ENCODE data around the gene TUBGCP2.
"Not testable (repeated sequence)": the region's sequence is repeated elsewhere in the genome, so short reads cannot be mapped to it uniquely, and the experiment has no call there.

The TUBGCP2 gene

GRCh38 chr10:133242611-133243356 lies 65.9 kb downstream of the TUBGCP2 start:
- no peak for DNase-seq

GRCh38 chr10:133241501-133242205 lies 67.0 kb downstream of the TUBGCP2 start:
- DNase-seq = no peak

DNA sequence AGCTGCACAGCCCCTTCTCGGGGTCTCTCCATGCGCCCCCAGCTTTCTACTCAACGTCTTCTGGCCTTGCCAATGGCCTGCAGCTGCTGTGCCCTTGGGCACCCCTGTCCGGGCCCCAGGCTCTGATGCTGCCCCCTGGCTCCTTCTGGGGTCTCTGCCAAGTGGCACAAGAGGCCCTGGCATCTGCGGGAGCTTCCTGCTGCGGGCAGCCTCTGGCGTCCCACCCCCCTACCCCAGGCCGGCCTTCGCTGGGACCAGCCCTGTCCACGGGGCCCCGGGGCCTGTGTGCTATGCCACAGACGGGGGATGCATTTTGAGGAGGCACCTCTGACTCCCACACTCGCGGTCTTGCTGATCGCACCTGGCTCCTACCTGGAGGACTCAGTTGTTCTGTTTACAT lies 68.7 kb downstream of the TUBGCP2 start:
- DNase-seq = no peak

- DNase-seq = no peak
Measured at GRCh38 chr10:133238466-133238804, 70.2 kb downstream of the TUBGCP2 start.

DNA sequence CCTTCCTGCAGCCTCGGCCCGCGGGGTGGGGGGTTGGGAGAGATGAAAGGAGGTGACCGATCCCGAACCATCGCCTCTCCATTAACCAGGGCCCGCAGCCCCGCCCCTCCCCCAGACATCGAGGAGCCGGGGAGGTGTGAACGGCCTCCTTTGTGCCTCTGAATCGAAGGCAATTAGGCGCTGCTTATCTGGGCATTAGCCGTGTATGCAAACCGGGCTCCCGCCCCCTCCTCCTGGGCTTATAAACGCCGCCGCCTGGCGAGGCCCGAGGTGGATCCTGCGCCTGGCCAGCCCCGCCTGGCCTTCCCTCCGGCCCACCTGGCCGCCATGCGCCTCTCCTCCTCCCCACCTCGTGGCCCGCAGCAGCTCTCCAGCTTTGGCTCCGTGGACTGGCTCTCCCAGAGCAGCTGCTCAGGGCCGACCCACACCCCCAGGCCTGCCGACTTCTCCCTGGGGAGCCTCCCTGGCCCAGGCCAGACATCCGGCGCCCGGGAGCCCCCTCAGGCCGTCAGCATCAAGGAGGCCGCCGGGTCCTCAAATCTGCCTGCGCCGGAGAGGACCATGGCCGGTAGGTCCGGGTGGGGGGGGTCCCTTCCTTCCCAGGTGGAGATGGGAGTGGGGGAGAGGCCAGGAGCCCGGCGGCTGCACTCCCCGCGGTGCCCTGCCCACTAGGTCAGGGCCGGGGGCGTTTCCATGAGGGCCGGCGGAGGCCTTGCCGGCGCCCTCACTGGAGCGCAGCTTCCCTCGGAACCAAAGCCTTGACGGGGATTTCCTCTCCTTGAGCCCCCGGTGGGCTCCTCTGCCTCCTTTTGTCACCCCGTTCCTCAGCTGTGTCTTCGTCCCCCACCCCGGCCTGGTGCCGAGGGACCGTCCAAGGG lies 70.8 kb downstream of the TUBGCP2 start, which contains the start of gene VENTX:
Gene VENTX, plus strand, starts transcription at position 268 of the 878 bp plus-strand sequence. Its CDS starts 60 bp downstream, at position 328.
- DNase-seq = no peak

DNA sequence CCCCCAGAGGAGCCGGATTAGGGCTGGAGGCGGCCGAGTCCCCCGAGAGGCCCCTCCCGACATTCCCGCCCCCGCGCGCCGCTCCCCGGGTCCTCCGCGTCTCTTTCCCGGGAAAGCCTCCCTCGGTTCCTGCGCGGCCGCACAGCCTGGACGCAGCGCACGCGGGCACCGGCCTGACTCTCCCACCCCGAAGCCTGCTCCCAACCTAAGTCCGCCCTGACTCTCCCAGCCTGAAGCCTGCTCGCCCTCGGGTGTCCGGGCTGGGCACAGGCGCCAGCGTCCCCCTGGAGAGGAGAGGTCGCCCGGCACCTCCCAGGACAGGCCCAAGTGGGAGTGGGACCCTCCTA lies 71.5 kb downstream of the TUBGCP2 start:
- DNase-seq = no peak

DNA sequence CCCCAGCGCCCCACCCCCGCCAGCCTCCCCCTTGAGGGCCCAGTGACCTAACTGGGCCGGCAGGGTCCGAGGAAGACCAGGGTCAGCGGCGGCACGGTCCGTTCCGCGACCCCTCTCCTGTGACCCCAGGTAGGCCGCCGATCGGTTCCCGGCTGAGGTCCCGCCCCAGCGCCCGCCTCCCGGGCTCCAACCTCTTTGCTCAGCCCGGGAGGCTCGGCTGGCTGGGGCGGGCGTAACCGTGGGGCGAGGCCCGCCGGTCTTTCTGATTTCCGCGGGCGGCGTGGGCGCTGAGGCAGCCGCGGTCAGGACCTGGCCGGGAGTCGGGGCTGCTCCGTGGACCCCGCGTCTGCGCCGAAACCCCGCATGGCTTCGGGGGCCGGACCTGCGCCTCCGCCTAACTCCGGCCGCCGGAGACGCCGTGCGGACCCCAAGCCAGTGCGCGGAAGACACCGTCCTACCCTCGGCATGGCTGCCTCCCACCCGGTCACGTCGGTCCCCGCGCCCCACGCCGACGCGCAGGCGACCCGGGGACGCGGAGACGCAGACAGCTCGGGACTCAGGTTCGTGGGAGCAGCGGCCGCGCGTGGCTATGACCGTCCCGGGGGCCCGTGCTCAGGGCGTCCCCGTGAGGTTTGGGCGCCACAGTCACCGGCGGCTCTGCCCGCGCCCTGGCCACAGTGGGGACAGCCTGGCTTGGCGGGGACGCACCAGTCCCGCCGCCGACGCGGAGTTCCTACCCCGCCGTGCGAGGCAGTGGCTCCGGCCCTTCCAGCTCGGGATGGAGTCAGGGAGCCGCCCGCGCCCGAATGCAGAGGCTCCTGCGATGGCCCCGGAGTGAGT lies 72.1 kb downstream of the TUBGCP2 start:
- no peak for DNase-seq

GRCh38 chr10:133235932-133236331 lies 72.7 kb downstream of the TUBGCP2 start:
- DNase-seq = no peak

GRCh38 chr10:133235265-133235855 lies 73.3 kb downstream of the TUBGCP2 start:
- no peak for DNase-seq

DNA sequence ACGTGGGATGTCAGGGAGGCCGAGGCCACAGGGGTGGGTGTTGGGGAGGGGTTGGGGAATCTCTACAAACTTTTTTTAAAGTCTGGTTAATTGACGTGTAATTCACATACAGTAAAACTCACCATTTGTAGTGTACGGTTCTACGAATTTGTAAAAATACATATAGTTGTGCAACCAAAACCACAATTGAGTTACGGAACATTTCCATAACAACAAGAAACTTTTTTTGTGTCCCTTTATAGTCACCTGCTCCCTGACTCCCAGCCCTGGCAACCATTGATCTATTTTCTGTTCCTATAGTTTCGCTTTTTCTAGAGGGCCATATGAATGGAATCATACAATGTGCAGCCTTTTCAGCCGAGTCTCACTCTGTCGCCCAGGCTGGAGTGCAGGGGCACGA lies 73.9 kb downstream of the TUBGCP2 start:
- DNase-seq = not testable (repeated sequence)

GRCh38 chr10:133231946-133232574 lies 76.6 kb downstream of the TUBGCP2 start:
- DNase-seq = no peak

DNA sequence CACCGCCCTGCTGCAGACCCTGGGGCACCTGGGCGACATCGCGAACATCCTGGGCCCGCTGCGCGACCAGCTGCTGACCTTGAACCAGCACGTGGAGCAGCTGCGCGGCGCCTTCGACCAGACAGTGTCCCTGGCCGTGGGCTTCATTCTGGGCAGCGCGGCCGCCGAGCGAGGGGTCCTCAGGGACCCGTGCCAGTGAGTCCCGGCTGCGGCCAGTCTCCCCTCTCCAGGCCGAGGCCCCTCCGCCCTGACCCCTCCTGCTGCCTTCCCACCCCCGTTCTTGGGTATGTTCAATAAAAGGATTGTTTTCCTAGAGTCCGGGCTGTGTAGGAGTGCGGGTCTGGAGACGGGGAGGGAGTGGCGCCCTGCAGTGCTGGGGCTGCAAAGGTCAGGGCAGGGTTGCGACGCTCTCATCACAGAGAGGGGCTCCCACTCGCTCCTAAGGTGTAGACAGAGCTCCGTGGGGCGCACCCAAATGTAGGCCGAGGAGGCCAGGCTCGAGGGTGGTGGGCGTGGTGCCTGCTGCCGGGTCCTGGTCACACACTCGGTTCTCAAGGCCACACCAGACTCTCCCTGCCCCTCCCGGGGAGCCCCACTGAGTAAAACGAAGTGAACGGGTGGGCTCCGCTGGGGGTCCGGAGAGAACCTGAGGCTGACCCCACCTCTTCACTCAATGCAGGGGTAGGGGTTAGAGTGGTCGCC lies 77.3 kb downstream of the TUBGCP2 start:
- no peak for DNase-seq

DNA sequence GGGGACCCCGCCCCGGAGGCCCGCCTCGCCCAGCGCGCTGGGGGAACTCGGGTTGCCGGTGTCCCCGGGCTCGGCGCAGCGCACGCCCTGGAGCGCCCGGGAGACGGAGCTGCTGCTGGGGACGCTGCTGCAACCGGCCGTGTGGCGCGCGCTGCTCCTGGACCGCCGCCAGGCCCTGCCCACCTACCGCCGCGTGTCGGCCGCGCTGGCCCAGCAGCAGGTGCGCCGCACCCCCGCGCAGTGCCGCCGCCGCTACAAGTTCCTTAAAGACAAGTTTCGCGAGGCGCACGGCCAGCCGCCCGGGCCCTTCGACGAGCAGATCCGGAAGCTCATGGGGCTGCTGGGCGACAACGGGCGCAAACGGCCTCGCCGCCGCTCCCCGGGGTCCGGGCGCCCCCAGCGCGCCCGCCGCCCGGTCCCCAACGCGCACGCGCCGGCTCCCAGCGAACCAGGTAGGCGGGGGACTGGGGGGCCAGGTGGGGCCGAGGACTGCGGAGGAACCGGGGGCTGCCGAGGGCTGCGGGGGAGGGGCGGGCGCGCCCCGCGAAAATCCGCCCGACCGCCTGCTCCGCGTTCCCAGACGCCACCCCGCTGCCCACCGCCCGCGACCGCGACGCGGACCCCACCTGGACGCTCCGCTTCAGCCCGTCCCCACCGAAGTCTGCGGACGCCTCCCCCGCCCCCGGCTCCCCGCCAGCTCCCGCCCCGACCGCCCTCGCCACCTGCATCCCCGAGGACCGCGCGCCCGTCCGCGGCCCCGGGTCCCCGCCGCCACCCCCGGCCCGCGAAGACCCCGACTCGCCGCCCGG lies 78.1 kb downstream of the TUBGCP2 start:
- DNase-seq = no peak

GRCh38 chr10:133230044-133230361 lies 78.7 kb downstream of the TUBGCP2 start, which contains the start of gene UTF1:
Gene UTF1, plus strand, starts transcription at chr10:133230217. Its CDS starts 72 bp downstream, at chr10:133230289.
- no peak for DNase-seq

- no peak for DNase-seq
Measured at GRCh38 chr10:133229265-133230043, 79.2 kb downstream of the TUBGCP2 start.
